HepG2 (cell line): ENCODE results near the gene PRICKLE2. TPM values are rescaled to one million over a fixed set of nuclear protein-coding genes. Genes with fewer than 3 reads are reported as not detected.

Experiments
- ATAC-seq: fragments of 200-7000 bp; cut with Tn5 transposase; 3 replicates; pipeline ENCODE4 v1.9.1; 2020; ENCODE audit warnings: mild to moderate bottlenecking, moderate library complexity
- BruUV-seq: library from RNA; stranded (reverse); fragments of 400-500 nt; replicated peaks from 2 replicates; lab custom pipeline; 2021; lab: Mats Ljungman, UMichigan
- CTCF ChIA-PET: fragments of 300-600 bp; formaldehyde crosslinking; extraction: SDS; loops from one replicate; lab custom pipeline; 2021; ENCODE audit warnings: low total read pairs, inconsistent platforms, low intra/inter-chr PET ratio; lab: Yijun Ruan, JAX
- POLR2A ChIA-PET: fragments of 350-600 bp; sonication (Branson Sonifier 250); formaldehyde crosslinking; loops from one replicate; lab custom pipeline; 2020; ENCODE audit warnings: antibody characterized with exemption, inconsistent platforms; lab: Yijun Ruan, JAX
- DNase-seq: peaks from one replicate; pipeline ENCODE4 v3.0.0-alpha.2; 2015; ENCODE audit warnings: low spot score
- FAIRE-seq: peaks from 3 replicates; lab custom pipeline; 2011; peaks lifted over from hg19 to GRCh38; lab: Jason Lieb, UNC
- H2AFZ ChIP-seq: one replicate; pipeline ENCODE4 v1.6.1; 2011; ENCODE audit warnings: low read length, inconsistent platforms
- H3K27ac ChIP-seq: fragments of 300-600 bp; 3 replicates; pipeline ENCODE4 v1.8.0; 2011; ENCODE audit warnings: mixed run types, mild to moderate bottlenecking, mixed read lengths, low read length, inconsistent platforms; ENCODE audit not compliant: insufficient read depth; ENCODE audit errors: extremely low read length
- H3K27me3 ChIP-seq, 2 experiments: fragments of 200-600 bp in 1 of 2; 2 replicates in 1 of 2; 3 replicates in 1 of 2; pipeline versions ENCODE4 v1.6.0 to v1.8.0; 2011; ENCODE audit warnings: low read length in 2 of 2, mild to moderate bottlenecking in 2 of 2, moderate library complexity in 2 of 2, inconsistent platforms in 1 of 2; ENCODE audit not compliant: insufficient read depth in 2 of 2, control insufficient read depth in 1 of 2
- H3K36me3 ChIP-seq, 2 experiments: fragments of 200-600 bp in 1 of 2; replicated peaks in 1 of 2; 2 replicates in 1 of 2; 3 replicates in 1 of 2; pipeline versions ENCODE4 v1.5.1 to v1.8.0; 2011; ENCODE audit warnings: low read length in 2 of 2, inconsistent platforms in 1 of 2; ENCODE audit not compliant: insufficient read depth in 2 of 2, control insufficient read depth in 1 of 2
- H3K4me1 ChIP-seq: 2 replicates; pipeline ENCODE4 v1.5.1; 2012; ENCODE audit warnings: low read length, inconsistent platforms; ENCODE audit not compliant: insufficient read depth
- H3K4me2 ChIP-seq: 2 replicates; pipeline ENCODE4 v1.6.0; 2011; ENCODE audit warnings: low read depth, low read length, inconsistent platforms
- H3K4me3 ChIP-seq, 3 experiments: fragments of 200-600 bp in 1 of 3; sonication (generic), shearing (Covaris generic) in 1 of 3; replicated peaks in 1 of 3; 2 replicates each; pipeline ENCODE4 v1.5.1; 2011 to 2016; ENCODE audit warnings: low read length in 3 of 3, inconsistent platforms in 2 of 3, low read depth in 2 of 3, mild to moderate bottlenecking in 2 of 3, control low read depth in 1 of 3, mixed read lengths in 1 of 3; ENCODE audit not compliant: insufficient read depth in 1 of 3
- H3K79me2 ChIP-seq: one replicate; pipeline ENCODE4 v1.6.1; 2011; ENCODE audit warnings: low read length, inconsistent platforms; ENCODE audit not compliant: insufficient read depth
- H3K9ac ChIP-seq: 2 replicates; pipeline ENCODE4 v1.6.0; 2011; ENCODE audit warnings: mild to moderate bottlenecking, low read depth, low read length, inconsistent platforms; ENCODE audit not compliant: insufficient read depth
- H3K9me3 ChIP-seq: 2 replicates; pipeline ENCODE4 v1.5.1; 2012; ENCODE audit warnings: mild to moderate bottlenecking, low read length
- H4K20me1 ChIP-seq: 2 replicates; pipeline ENCODE4 v1.6.0; 2011; ENCODE audit warnings: inconsistent platforms, mild to moderate bottlenecking, low read length, moderate library complexity; ENCODE audit not compliant: insufficient read depth
- ATAD3A ChIP-seq: sonication (generic); formaldehyde crosslinking; IDR thresholded peaks from 2 replicates; pipeline ENCODE4 v1.4.0; 2020; ENCODE audit warnings: missing genetic modification reagents
- CBX2 ChIP-seq, 2 experiments: fragments of 200-600 bp in 1 of 2; sonication (generic); formaldehyde crosslinking in 1 of 2; IDR thresholded peaks; 2 replicates each; pipeline versions ENCODE4 v1.7.0 to v1.8.1; 2018 to 2022; ENCODE audit warnings: low read depth in 2 of 2, low read length in 1 of 2, mild to moderate bottlenecking in 1 of 2, missing genetic modification reagents in 1 of 2
- GFI1 ChIP-seq: sonication (generic); formaldehyde crosslinking; IDR thresholded peaks from 2 replicates; pipeline ENCODE4 v1.5.0; 2020; ENCODE audit warnings: missing genetic modification reagents, mild to moderate bottlenecking, borderline replicate concordance
- NCOA1 ChIP-seq: sonication (generic); formaldehyde crosslinking; IDR thresholded peaks from 2 replicates; pipeline ENCODE4 v1.9.0; 2021; ENCODE audit warnings: missing genetic modification reagents
- SNRNP70 ChIP-seq: fragments of 200-400 bp; formaldehyde crosslinking; IDR thresholded peaks from 2 replicates; pipeline ENCODE4 v1.6.1; 2017; ENCODE audit warnings: mild to moderate bottlenecking, low read depth, low read length, moderate library complexity
- SSRP1 ChIP-seq: IDR thresholded peaks from 2 replicates; pipeline ENCODE4 v1.6.1; 2016; ENCODE audit warnings: control low read depth
- TCF7 ChIP-seq: sonication (generic); IDR thresholded peaks from 2 replicates; pipeline ENCODE4 v1.6.1; 2016; ENCODE audit warnings: antibody characterized with exemption, low read depth
- ZNF614 ChIP-seq: IDR thresholded peaks from 2 replicates; pipeline ENCODE4 v1.6.1; 2018; ENCODE audit warnings: missing biosample characterization, missing genetic modification reagents, inconsistent platforms, borderline replicate concordance
- WGBS: methylation state at CpG from one replicate; pipeline ENCODE4 v1.1.6; 2017; ENCODE audit warnings: low lambda C conversion rate; 5-methylcytosine and 5-hydroxymethylcytosine counted together
- in situ Hi-C: cut with HindIII; loops from 2 replicates; pipeline ENCODE4 v1.10.0; 2017; ENCODE audit warnings: low pct_unique_long_range_greater_than_20kb; ENCODE audit not compliant: extremely low pct_ligation_motif_present
- intact Hi-C: fragments of 100-400 bp; cut with micrococcal nuclease; formaldehyde crosslinking; loops from one replicate; pipeline ENCODE4 v1.10.0; 2022; ENCODE audit not compliant: unreplicated experiment
- polyA plus RNA-seq, 8 experiments: library from polyadenylated mRNA; depleted of rRNA in 3 of 8; stranded (reverse) in 7 of 8; unstranded in 1 of 8; fragments of >200 nt; fragmentation: Illumina TruSeq in 4 of 8; extraction: Trizol in 4 of 8; gene quantifications; 2 replicates each; pipeline versions ENCODE4 v1.2.1 to v1.2.3, GENCODE V29; 2011 to 2016; ENCODE audit warnings: low read depth in 4 of 8, missing spikeins in 1 of 8, mixed read lengths in 1 of 8; ENCODE audit not compliant: insufficient read depth in 1 of 8
- total RNA-seq, 5 experiments: library from RNA; depleted of rRNA; stranded (reverse); fragments of >200 nt; fragmentation: Illumina TruSeq; extraction: Trizol; gene quantifications; 2 replicates each; pipeline ENCODE4 v1.2.3, GENCODE V29; 2016; ENCODE audit warnings: low read depth in 1 of 5
- TF ChIP-seq, protein P1 (sequence below): conservative IDR thresholded peaks from 2 replicates; pipeline ENCODE4 v1.6.1; 2018; ENCODE audit warnings: missing genetic modification reagents
- TF ChIP-seq, protein P2 (sequence below): sonication (generic); formaldehyde crosslinking; IDR thresholded peaks from 2 replicates; pipeline ENCODE4 v1.4.0; 2020; ENCODE audit warnings: low read depth, mild to moderate bottlenecking, missing genetic modification reagents
- TF ChIP-seq, protein P3 (sequence below): sonication (generic); formaldehyde crosslinking; IDR thresholded peaks from 2 replicates; pipeline ENCODE4 v1.5.1; 2020; ENCODE audit warnings: mild to moderate bottlenecking, missing genetic modification reagents, borderline replicate concordance
- TF ChIP-seq, protein P4 (sequence below): sonication (generic); formaldehyde crosslinking; conservative IDR thresholded peaks from 2 replicates; pipeline ENCODE4 v1.4.0; 2020; ENCODE audit warnings: missing genetic modification reagents
- TF ChIP-seq, protein P5 (sequence below): sonication (generic); formaldehyde crosslinking; IDR thresholded peaks from 2 replicates; pipeline ENCODE4 v1.5.0; 2020; ENCODE audit warnings: missing genetic modification reagents

Gene PRICKLE2
- total and polyA plus RNA-seq, 2 of the 13 experiments (the other 11 are each of a cell fraction or from before 2014, with no cell fraction given): 0.01 to 0.07 TPM

DNA sequence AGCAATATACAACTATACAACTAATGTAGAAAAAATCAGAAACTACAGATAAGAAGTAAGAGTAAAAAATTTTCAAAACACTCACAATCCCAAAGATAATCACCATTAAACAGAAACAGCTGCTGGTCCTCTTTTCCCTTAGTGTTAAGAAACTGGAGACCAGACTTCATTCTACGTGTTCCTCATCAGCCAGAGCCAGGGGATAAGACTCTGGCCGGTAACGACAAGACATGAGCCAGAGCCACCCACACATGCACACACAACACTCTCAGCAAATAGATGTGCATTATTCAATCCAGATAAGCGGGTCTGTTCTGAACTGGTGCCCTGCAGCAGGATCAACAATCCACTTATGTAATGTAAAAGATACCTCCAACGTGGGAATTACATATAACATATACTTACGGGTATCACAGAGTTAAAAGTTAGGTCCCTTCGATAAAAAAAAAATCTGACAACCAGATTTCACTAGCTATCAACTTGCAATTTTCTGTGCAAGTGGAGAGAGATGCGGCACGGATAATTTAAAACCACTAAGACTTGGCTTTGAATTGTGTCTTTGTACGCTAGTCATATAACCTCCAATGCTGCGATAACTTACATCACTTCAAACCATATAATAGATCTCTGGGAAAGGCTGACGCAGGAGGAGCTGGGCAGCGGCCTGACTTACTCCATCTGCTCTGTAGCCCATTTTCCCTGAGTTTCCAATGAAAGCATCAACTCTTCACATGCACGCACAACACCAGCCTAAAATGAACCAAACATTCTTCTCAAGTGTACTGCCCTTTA lies 17.8 kb downstream of the PRICKLE2 start (continued):
- TF ChIP-seq NCOA1 (CRISPR knock-in tag) (no peak), ZNF614 (CRISPR knock-in tag) (no peak), GFI1 (CRISPR knock-in tag) (no peak)
- TF ChIP-seq, protein P1, sequence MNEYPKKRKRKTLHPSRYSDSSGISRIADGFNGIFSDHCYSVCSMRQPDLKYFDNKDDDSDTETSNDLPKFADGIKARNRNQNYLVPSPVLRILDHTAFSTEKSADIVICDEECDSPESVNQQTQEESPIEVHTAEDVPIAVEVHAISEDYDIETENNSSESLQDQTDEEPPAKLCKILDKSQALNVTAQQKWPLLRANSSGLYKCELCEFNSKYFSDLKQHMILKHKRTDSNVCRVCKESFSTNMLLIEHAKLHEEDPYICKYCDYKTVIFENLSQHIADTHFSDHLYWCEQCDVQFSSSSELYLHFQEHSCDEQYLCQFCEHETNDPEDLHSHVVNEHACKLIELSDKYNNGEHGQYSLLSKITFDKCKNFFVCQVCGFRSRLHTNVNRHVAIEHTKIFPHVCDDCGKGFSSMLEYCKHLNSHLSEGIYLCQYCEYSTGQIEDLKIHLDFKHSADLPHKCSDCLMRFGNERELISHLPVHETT: no peak
- TF ChIP-seq, protein P2, sequence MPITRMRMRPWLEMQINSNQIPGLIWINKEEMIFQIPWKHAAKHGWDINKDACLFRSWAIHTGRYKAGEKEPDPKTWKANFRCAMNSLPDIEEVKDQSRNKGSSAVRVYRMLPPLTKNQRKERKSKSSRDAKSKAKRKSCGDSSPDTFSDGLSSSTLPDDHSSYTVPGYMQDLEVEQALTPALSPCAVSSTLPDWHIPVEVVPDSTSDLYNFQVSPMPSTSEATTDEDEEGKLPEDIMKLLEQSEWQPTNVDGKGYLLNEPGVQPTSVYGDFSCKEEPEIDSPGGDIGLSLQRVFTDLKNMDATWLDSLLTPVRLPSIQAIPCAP: no peak
- TF ChIP-seq, protein P3, sequence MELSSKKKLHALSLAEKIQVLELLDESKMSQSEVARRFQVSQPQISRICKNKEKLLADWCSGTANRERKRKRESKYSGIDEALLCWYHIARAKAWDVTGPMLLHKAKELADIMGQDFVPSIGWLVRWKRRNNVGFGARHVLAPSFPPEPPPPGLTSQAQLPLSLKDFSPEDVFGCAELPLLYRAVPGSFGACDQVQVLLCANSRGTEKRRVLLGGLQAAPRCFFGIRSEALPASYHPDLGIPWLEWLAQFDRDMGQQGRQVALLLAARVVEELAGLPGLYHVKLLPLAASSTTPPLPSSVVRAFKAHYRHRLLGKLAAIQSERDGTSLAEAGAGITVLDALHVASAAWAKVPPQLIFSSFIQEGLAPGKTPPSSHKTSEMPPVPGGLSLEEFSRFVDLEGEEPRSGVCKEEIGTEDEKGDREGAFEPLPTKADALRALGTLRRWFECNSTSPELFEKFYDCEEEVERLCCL: no peak

DNA sequence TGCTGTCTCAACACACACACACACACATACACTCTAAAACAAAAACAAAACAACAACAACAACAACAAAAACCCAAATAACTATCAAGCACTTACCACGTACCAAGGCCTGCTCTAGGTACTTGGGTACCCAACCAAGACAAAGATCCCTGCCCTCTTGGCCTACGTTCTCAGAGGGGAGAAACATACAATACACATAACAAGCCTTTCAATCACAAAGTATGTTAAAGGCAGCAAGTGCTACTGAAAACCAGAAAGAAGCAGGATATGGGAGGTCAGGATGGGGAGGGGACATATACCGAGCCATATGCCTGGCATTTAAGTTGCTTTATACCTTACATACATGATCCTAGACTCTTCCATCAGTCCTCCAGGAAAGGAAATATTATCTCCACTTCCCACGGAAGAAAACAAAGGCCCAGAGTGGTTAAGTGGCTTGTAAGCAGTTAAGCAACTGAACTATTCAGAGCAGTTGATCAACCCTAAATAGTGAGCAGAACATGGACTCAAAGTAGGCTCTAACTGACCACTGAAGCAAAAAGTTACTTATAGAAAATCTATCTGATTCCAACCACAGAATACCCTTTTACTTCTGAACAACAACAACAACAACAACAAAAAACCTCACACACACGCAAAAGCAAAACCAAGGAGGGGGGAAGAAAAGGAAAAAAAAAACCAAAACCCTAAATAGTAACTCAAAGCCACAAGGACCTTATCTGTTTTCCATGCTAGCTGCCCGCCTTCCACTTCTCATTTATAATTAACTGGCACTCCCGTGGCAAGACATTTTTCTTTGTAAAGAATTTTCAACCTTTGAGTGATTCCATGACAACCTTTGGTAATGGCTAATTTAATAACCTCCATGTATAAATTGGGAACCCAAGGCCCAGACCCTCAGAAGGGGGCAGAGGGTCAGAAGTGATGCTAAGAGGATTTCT lies 21.0 kb downstream of the PRICKLE2 start:
- no peak for DNase-seq
- no peak overlapping the region for H3K9ac ChIP-seq
- H3K36me3 ChIP-seq: no peaks in the 10 kb centered on the region
- in situ Hi-C loops (no loop called here), intact Hi-C loops (no loop called here)
- no TSS peak for BruUV-seq
- 54% methylated on average over 7 of the region's 7 CpGs for WGBS
- no peak overlapping the region for H3K4me2 ChIP-seq
- no peaks in the 10 kb centered on the region for H3K4me1 ChIP-seq
- no peaks in the 10 kb centered on the region for H3K9me3 ChIP-seq
- no peaks in the 10 kb centered on the region for H3K27me3 ChIP-seq
- no peak overlapping the region for H3K4me3 ChIP-seq
- H3K79me2 ChIP-seq: no peaks in the 10 kb centered on the region
- ATAC-seq: no peak
- FAIRE-seq: no peak
- ChIA-PET CTCF (no interaction called here), POLR2A (no interaction called here)
- no peaks in the 10 kb centered on the region for H4K20me1 ChIP-seq
- H3K27ac ChIP-seq: no peak overlapping the region
- H2AFZ ChIP-seq: no peak overlapping the region
- no peak for TF ChIP-seq SSRP1
- TF ChIP-seq SNRNP70: no peak
- no peak for TF ChIP-seq CBX2 (IDR thresholded peaks at IDR 0.05; ENCODE audit: low read depth, low read length)
- TF ChIP-seq CBX2 (CRISPR knock-in tag; IDR thresholded peaks at IDR 0.05; ENCODE audit: low read depth): no peak
- TF ChIP-seq TCF7: no peak
- TF ChIP-seq, protein P4, sequence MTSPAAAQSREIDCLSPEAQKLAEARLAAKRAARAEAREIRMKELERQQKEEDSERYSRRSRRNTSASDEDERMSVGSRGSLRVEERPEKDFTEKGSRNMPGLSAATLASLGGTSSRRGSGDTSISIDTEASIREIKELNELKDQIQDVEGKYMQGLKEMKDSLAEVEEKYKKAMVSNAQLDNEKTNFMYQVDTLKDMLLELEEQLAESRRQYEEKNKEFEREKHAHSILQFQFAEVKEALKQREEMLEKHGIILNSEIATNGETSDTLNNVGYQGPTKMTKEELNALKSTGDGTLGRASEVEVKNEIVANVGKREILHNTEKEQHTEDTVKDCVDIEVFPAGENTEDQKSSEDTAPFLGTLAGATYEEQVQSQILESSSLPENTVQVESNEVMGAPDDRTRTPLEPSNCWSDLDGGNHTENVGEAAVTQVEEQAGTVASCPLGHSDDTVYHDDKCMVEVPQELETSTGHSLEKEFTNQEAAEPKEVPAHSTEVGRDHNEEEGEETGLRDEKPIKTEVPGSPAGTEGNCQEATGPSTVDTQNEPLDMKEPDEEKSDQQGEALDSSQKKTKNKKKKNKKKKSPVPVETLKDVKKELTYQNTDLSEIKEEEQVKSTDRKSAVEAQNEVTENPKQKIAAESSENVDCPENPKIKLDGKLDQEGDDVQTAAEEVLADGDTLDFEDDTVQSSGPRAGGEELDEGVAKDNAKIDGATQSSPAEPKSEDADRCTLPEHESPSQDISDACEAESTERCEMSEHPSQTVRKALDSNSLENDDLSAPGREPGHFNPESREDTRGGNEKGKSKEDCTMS: no peak
- TF ChIP-seq ATAD3A (CRISPR knock-in tag): no peak
- TF ChIP-seq, protein P5, sequence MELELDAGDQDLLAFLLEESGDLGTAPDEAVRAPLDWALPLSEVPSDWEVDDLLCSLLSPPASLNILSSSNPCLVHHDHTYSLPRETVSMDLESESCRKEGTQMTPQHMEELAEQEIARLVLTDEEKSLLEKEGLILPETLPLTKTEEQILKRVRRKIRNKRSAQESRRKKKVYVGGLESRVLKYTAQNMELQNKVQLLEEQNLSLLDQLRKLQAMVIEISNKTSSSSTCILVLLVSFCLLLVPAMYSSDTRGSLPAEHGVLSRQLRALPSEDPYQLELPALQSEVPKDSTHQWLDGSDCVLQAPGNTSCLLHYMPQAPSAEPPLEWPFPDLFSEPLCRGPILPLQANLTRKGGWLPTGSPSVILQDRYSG (CRISPR knock-in tag): no peak
